Kidney (tissue), 14 donors: Measurements from ENCODE around the gene RSRC1. TPM values are rescaled to one million over a fixed set of nuclear protein-coding genes. Genes with fewer than 3 reads are reported as not detected.

Experiments
- DNase-seq, 5 donors: peaks; one replicate each; pipeline ENCODE4 v3.0.0-alpha.2; 2013 to 2020
- FAIRE-seq: peaks from 2 replicates; lab custom pipeline; 2012; peaks lifted over from hg19 to GRCh38; lab: Jason Lieb, UNC
- H3K27ac ChIP-seq, 2 donors: one replicate each; pipeline ENCODE4 v1.7.0; 2013; ENCODE audit warnings: low read depth in 2 of 2, low read length in 2 of 2, inconsistent platforms in 1 of 2
- H3K27me3 ChIP-seq: one replicate; pipeline ENCODE4 v1.7.1; 2013; ENCODE audit warnings: low read length, inconsistent platforms; ENCODE audit not compliant: control insufficient read depth, insufficient read depth
- H3K36me3 ChIP-seq, 3 donors: one replicate each; pipeline versions ENCODE4 v1.7.0 to v1.7.1; 2013; ENCODE audit warnings: low read length in 3 of 3, control low read depth in 1 of 3, inconsistent platforms in 1 of 3; ENCODE audit not compliant: insufficient read depth in 3 of 3, control insufficient read depth in 2 of 3
- H3K4me1 ChIP-seq, 3 donors: one replicate each; pipeline versions ENCODE4 v1.7.0 to v1.7.1; 2013; ENCODE audit warnings: low read length in 3 of 3, inconsistent platforms in 1 of 3, low read depth in 1 of 3; ENCODE audit not compliant: control insufficient read depth in 2 of 3, insufficient read depth in 2 of 3
- H3K4me3 ChIP-seq, 3 donors: one replicate each; pipeline versions ENCODE4 v1.7.0 to v1.8.1; 2013; ENCODE audit warnings: low read length in 3 of 3, control low read depth in 1 of 3, inconsistent platforms in 1 of 3
- H3K9ac ChIP-seq, 3 donors: one replicate each; pipeline versions ENCODE4 v1.7.0 to v1.7.1; 2013; ENCODE audit warnings: low read length in 3 of 3, control low read depth in 1 of 3, inconsistent platforms in 1 of 3
- H3K9me3 ChIP-seq, 3 donors: one replicate each; pipeline versions ENCODE4 v1.7.0 to v1.7.1; 2013; ENCODE audit warnings: low read length in 3 of 3, control low read depth in 1 of 3, inconsistent platforms in 1 of 3; ENCODE audit not compliant: control insufficient read depth in 2 of 3, insufficient read depth in 1 of 3
- intact Hi-C: fragments of 100-400 bp; cut with DNase I; formaldehyde crosslinking; loops from one replicate; pipeline ENCODE4 v1.11.1; 2022
- polyA plus RNA-seq: library from polyadenylated mRNA; stranded (reverse); fragments of 350-450 nt; fragmentation: Illumina TruSeq; extraction: RNeasy Lipid Tissue Mini Kit (QIAGEN cat#74804); gene quantifications from one replicate; pipeline ENCODE4 v1.2.3, GENCODE V29; 2014; ENCODE audit warnings: low read depth, low replicate concordance; ENCODE audit not compliant: insufficient read depth
- total RNA-seq: library from RNA; stranded (reverse); fragmentation: NEBNext Ultra II Directional; extraction: Animal tissue kit (Norgen Biotek cat#: 25700); gene quantifications from one replicate; pipeline ENCODE4 v1.2.1, GENCODE V29; 2021
- TF ChIP-seq, protein P1 (sequence below): IDR thresholded peaks from 3 replicates; pipeline ENCODE4 v1.5.1; 2012; ENCODE audit warnings: mild to moderate bottlenecking, moderate library complexity, borderline replicate concordance; ENCODE audit not compliant: insufficient read depth; ENCODE audit errors: extremely low read depth
- donor health status: control.
- donor health status: control.
- donor health status: control.
- donor health status: control.
- donor health status: control.
- donor health status: DM: yes; HTN: yes; CAD: no.
- donor health status: Normal renal cell carcinoma (clear cell type).

Gene RSRC1
- total and polyA plus RNA-seq, 2 donors from 2014 or later, result 14.3 to 33.8 TPM

DNA sequence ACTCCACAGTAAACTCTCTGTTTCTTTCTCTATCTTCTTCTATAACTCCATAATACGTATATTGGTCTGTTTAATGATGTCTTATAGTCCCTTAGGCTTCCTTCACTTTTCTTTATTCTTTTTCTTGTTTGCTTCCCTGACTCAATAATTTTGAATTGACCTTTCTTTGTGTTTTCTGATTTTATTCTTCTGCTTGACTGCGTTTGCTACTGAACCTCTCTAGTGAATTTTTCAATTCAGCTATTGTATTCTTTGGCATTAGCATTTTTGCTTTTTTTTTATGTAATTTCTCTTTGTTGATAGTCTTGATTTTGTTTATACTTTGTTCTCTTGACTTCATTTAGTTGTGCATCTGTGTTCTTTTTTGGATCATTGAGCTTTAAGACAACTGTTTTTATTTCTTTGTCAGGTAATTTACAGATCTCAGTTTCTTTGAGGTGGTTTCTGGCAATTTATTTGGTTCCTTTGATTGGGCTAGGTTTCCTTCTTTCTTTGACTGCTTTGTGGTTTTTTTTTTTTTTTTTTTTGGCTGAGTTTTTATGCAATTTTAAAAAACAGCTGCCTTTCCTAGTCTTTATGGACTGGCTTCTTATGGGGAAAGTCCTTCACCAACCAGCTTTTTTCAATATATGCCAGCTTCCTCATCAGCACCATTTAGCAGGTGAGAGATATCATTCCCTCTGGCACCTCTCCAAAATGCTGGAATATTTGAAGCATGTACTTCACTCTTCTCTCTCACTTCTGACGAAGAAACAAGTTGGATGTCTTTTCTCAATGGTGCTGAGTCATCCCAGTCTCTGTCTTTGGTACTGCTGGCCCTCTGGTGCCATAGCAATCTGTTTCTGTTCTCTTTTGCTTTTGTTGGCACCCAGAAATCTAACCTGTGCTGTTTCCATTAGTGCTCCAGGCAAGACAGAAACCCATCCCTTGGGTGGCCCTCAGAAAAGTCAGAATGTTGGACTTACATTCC is 17.6 kb downstream of the RSRC1 start:
- no peak overlapping the region for H3K27ac ChIP-seq
- no peaks in the 10 kb centered on the region for H3K27me3 ChIP-seq
- H3K9me3 ChIP-seq, result no peaks in the 10 kb centered on the region
- intact Hi-C loops, result no loop called here
- TF ChIP-seq, protein P1, sequence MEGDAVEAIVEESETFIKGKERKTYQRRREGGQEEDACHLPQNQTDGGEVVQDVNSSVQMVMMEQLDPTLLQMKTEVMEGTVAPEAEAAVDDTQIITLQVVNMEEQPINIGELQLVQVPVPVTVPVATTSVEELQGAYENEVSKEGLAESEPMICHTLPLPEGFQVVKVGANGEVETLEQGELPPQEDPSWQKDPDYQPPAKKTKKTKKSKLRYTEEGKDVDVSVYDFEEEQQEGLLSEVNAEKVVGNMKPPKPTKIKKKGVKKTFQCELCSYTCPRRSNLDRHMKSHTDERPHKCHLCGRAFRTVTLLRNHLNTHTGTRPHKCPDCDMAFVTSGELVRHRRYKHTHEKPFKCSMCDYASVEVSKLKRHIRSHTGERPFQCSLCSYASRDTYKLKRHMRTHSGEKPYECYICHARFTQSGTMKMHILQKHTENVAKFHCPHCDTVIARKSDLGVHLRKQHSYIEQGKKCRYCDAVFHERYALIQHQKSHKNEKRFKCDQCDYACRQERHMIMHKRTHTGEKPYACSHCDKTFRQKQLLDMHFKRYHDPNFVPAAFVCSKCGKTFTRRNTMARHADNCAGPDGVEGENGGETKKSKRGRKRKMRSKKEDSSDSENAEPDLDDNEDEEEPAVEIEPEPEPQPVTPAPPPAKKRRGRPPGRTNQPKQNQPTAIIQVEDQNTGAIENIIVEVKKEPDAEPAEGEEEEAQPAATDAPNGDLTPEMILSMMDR, result no peak
- FAIRE-seq (no peak), DNase-seq (no peak)
- H3K4me3 ChIP-seq, result no peak overlapping the region
- peaks cover 2 to 6% (median 3%) of the 10 kb centered on the region in 3 donors for H3K36me3 ChIP-seq
- H3K9ac ChIP-seq, result no peak overlapping the region
- H3K4me1 ChIP-seq, result no peaks in the 10 kb centered on the region

DNA sequence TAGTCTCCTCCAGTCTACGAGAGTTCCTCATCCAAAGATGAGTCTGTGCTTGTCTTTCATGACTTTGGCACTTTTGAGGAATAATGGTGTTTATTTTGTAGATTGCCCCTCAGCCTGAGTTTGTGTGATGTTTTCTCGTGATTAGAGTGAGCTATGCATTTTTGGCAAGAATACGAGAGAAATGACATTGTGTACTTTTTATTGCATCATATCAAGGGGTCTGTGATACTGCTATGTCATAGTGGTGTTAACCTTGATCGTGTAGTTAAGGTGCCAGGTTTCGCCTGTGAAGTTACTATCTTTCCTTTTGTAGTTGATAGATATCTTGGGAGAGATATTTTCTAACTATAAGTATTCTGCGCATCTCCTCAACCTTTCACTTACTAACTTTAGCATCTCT is 18.9 kb downstream of the RSRC1 start:
- no peaks in the 10 kb centered on the region for H3K27me3 ChIP-seq
- H3K36me3 ChIP-seq, result peaks cover 0 to 5% (median 2%) of the 10 kb centered on the region in 3 donors
- FAIRE-seq, result no peak

DNA sequence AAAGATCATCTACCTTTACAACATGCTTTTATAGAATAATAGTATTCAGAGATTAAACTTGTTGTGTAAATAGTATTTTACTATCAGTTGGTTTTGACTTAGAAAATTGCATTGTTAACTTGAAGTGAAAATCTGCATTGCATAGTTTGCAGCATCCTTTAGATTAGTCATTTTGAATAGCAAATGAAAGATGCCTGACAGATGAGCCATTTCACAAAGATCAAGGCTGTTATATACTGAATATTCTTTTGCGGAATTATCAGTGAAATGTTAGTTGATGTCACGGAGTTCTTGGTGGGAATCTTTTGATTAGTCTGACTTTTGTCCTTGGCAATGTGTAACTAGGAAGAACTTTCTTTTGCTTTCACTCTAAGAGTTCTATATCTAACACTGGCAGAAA is 24.5 kb downstream of the RSRC1 start:
- TF ChIP-seq, protein P1, result no peak

More for the DNA sequence above, 18.9 kb downstream of the RSRC1 start:
- Histone ChIP-seq H3K9me3 (no peaks in the 10 kb centered on the region), H3K27ac (no peak overlapping the region), H3K4me3 (no peak overlapping the region), H3K9ac (no peak overlapping the region), H3K4me1 (no peaks in the 10 kb centered on the region)
- intact Hi-C loops, result no loop called here
- TF ChIP-seq, protein P1, result no peak
- DNase-seq, result no peak

More for the DNA sequence above, 24.5 kb downstream of the RSRC1 start:
- intact Hi-C loops, result no loop called here
- no peaks in the 10 kb centered on the region for H3K4me1 ChIP-seq
- H3K27ac ChIP-seq, result no peak overlapping the region
- no peaks in the 10 kb centered on the region for H3K9me3 ChIP-seq
- H3K27me3 ChIP-seq, result no peaks in the 10 kb centered on the region
- FAIRE-seq (no peak), DNase-seq (no peak)
- no peaks in the 10 kb centered on the region for H3K36me3 ChIP-seq
- no peak overlapping the region for H3K9ac ChIP-seq
- no peak overlapping the region for H3K4me3 ChIP-seq
